Measurements from ENCODE around the gene CYP39A1.

DNA sequence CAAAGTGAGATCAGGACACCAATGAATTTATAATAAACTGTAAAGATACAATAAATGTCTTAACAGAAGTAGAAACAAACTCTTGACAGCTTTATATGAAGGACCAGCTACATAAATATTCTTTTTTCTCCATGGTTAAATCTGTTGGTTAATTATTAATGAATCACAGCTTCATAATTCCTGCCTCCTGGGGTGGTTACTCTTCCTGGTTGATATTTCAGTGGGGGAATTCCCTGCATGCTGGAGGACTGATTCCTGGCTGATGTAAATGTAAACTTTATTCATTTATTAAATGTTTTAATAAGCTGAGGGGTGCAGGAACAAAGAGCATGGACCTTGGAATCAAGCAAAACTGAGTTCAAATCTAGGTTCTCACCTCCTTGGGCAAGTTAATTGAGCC is 145.2 kb downstream of the CYP39A1 start:
- TF ChIP-seq, protein P1, sequence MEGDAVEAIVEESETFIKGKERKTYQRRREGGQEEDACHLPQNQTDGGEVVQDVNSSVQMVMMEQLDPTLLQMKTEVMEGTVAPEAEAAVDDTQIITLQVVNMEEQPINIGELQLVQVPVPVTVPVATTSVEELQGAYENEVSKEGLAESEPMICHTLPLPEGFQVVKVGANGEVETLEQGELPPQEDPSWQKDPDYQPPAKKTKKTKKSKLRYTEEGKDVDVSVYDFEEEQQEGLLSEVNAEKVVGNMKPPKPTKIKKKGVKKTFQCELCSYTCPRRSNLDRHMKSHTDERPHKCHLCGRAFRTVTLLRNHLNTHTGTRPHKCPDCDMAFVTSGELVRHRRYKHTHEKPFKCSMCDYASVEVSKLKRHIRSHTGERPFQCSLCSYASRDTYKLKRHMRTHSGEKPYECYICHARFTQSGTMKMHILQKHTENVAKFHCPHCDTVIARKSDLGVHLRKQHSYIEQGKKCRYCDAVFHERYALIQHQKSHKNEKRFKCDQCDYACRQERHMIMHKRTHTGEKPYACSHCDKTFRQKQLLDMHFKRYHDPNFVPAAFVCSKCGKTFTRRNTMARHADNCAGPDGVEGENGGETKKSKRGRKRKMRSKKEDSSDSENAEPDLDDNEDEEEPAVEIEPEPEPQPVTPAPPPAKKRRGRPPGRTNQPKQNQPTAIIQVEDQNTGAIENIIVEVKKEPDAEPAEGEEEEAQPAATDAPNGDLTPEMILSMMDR (IDR thresholded peaks at IDR 0.05; ENCODE audit: low read depth, low read length, poor library complexity, severe bottlenecking) = no peak
- TF ChIP-seq EZH2phosphoT487 (IDR thresholded peaks at IDR 0.05; ENCODE audit: borderline replicate concordance, low read length) = no peak

All from DOHH2 (cell line).